H1 (cell line): ENCODE measurements around the gene WDR38. TPM values are rescaled to one million over a fixed set of nuclear protein-coding genes. Genes with fewer than 3 reads are reported as not detected.

Experiments
- CTCF ChIA-PET: fragments of 300-600 bp; sonication (Branson Sonifier 250); formaldehyde crosslinking; loops from one replicate; lab custom pipeline; 2021; ENCODE audit not compliant: partially characterized antibody; lab: Charles Lee
- POLR2A ChIA-PET: fragments of 300-600 bp; sonication (Branson Sonifier 250); formaldehyde crosslinking; loops from one replicate; lab custom pipeline; 2021; ENCODE audit warnings: inconsistent platforms; ENCODE audit not compliant: partially characterized antibody; lab: Charles Lee
- DNase-seq, 2 experiments: peaks; one replicate each; pipeline versions ENCODE4 v3.0.0 to v3.0.0-alpha.2; 2010 to 2022; ENCODE audit warnings: low spot score in 2 of 2, low read depth in 1 of 2, mixed read lengths in 1 of 2
- FAIRE-seq: peaks from 2 replicates; lab custom pipeline; 2011; peaks lifted over from hg19 to GRCh38; lab: Jason Lieb, UNC
- H2AFZ ChIP-seq: 2 replicates; pipeline ENCODE4 v1.8.1; 2012; ENCODE audit warnings: low read length, inconsistent platforms
- H2AK5ac ChIP-seq: 2 replicates; pipeline ENCODE4 v1.6.1; 2013; ENCODE audit warnings: low read depth, low read length
- H2BK120ac ChIP-seq: replicated peaks from 2 replicates; pipeline ENCODE3; 2013; ENCODE audit warnings: low read depth, low read length, inconsistent platforms
- H2BK12ac ChIP-seq: 2 replicates; pipeline ENCODE4 v1.6.1; 2013; ENCODE audit warnings: low read depth, low read length
- H2BK15ac ChIP-seq: 2 replicates; pipeline ENCODE4 v1.6.1; 2013; ENCODE audit warnings: low read length
- H2BK20ac ChIP-seq: 2 replicates; pipeline ENCODE4 v1.6.1; 2013; ENCODE audit warnings: low read length
- H2BK5ac ChIP-seq: 2 replicates; pipeline ENCODE4 v1.6.1; 2013; ENCODE audit warnings: low read depth, low read length
- H3K14ac ChIP-seq: 2 replicates; pipeline ENCODE4 v1.6.1; 2013; ENCODE audit warnings: inconsistent platforms; ENCODE audit not compliant: insufficient read length
- H3K18ac ChIP-seq: 2 replicates; pipeline ENCODE4 v1.6.1; 2013; ENCODE audit warnings: low read length; ENCODE audit errors: extremely low read depth
- H3K23ac ChIP-seq: 2 replicates; pipeline ENCODE4 v1.6.1; 2013; ENCODE audit warnings: inconsistent platforms; ENCODE audit not compliant: insufficient read length
- H3K23me2 ChIP-seq: 2 replicates; pipeline ENCODE4 v1.6.1; 2013; ENCODE audit warnings: low read depth, low read length
- H3K27ac ChIP-seq: 2 replicates; pipeline ENCODE4 v1.6.1; 2011; ENCODE audit warnings: low read depth, low read length, inconsistent platforms
- H3K27me3 ChIP-seq, 4 experiments: replicated peaks in 1 of 4; 1 replicate in 1 of 4; 2 replicates in 3 of 4; pipeline versions ENCODE4 v1.6.1 to v1.8.1; 2011 to 2013; ENCODE audit warnings: low read length in 3 of 4, mild to moderate bottlenecking in 3 of 4, inconsistent platforms in 2 of 4, mixed read lengths in 2 of 4, moderate library complexity in 1 of 4; ENCODE audit not compliant: control insufficient read depth in 3 of 4, insufficient read depth in 3 of 4; ENCODE audit errors: extremely low read depth in 1 of 4
- H3K36me3 ChIP-seq, 4 experiments: 2 replicates each; pipeline versions ENCODE4 v1.6.1 to v1.8.1; 2011 to 2013; ENCODE audit warnings: mild to moderate bottlenecking in 4 of 4, low read length in 3 of 4, moderate library complexity in 2 of 4, control low read depth in 1 of 4, inconsistent platforms in 1 of 4; ENCODE audit not compliant: insufficient read depth in 4 of 4, control insufficient read depth in 2 of 4
- H3K4ac ChIP-seq: replicated peaks from 2 replicates; pipeline ENCODE3; 2013; ENCODE audit warnings: low read length, low read depth, mixed read lengths, inconsistent platforms; ENCODE audit not compliant: insufficient read length
- H3K4me1 ChIP-seq, 4 experiments: replicated peaks in 1 of 4; 1 replicate in 1 of 4; 2 replicates in 3 of 4; pipeline versions ENCODE4 v1.6.1 to v1.8.1; 2011 to 2013; ENCODE audit warnings: low read length in 3 of 4, inconsistent platforms in 2 of 4, mixed read lengths in 1 of 4; ENCODE audit not compliant: insufficient read depth in 4 of 4, control insufficient read depth in 3 of 4
- H3K4me2 ChIP-seq, 2 experiments: 2 replicates each; pipeline versions ENCODE4 v1.6.1 to v1.8.1; 2011 to 2013; ENCODE audit warnings: low read depth in 2 of 2, low read length in 2 of 2, control low read depth in 1 of 2, inconsistent platforms in 1 of 2, mild to moderate bottlenecking in 1 of 2; ENCODE audit not compliant: insufficient read depth in 1 of 2
- H3K4me3 ChIP-seq, 4 experiments: fragments of 200-600, 300-600 bp in 1 of 4; sonication (generic), shearing (Covaris generic), sonication (Bioruptor Twin) in 1 of 4; 2 replicates each; pipeline versions ENCODE4 v1.5.1 to v1.8.1; 2011 to 2016; ENCODE audit warnings: low read length in 4 of 4, low read depth in 3 of 4, control low read depth in 2 of 4, inconsistent platforms in 2 of 4, mild to moderate bottlenecking in 2 of 4, mixed read lengths in 1 of 4, moderate library complexity in 1 of 4; ENCODE audit not compliant: insufficient read depth in 2 of 4; ENCODE audit errors: extremely low read depth in 1 of 4
- H3K56ac ChIP-seq: replicated peaks from 2 replicates; pipeline ENCODE3; 2013; ENCODE audit warnings: low read depth, mild to moderate bottlenecking, mixed read lengths, low read length, inconsistent platforms; ENCODE audit not compliant: insufficient read length
- H3K79me1 ChIP-seq: 2 replicates; pipeline ENCODE4 v1.6.1; 2013; ENCODE audit warnings: low read depth, low read length, control low read depth
- H3K79me2 ChIP-seq, 2 experiments: 2 replicates each; pipeline versions ENCODE4 v1.6.1 to v1.8.1; 2012 to 2013; ENCODE audit warnings: low read length in 2 of 2, mild to moderate bottlenecking in 2 of 2, inconsistent platforms in 1 of 2; ENCODE audit not compliant: insufficient read depth in 2 of 2, control insufficient read depth in 1 of 2
- H3K9ac ChIP-seq, 4 experiments: replicated peaks in 1 of 4; 1 replicate in 1 of 4; 2 replicates in 3 of 4; pipeline versions ENCODE4 v1.6.1 to v1.8.1; 2011 to 2013; ENCODE audit warnings: low read depth in 3 of 4, low read length in 3 of 4, control low read depth in 2 of 4, mild to moderate bottlenecking in 2 of 4, moderate library complexity in 2 of 4, inconsistent platforms in 1 of 4; ENCODE audit errors: extremely low read depth in 1 of 4
- H3K9me3 ChIP-seq, 2 experiments: 2 replicates each; pipeline versions ENCODE4 v1.6.1 to v1.8.1; 2012 to 2013; ENCODE audit warnings: mild to moderate bottlenecking in 2 of 2, moderate library complexity in 2 of 2, control low read depth in 1 of 2, inconsistent platforms in 1 of 2, low read depth in 1 of 2, low read length in 1 of 2, mixed read lengths in 1 of 2; ENCODE audit not compliant: insufficient read depth in 2 of 2
- H4K20me1 ChIP-seq, 2 experiments: replicated peaks in 1 of 2; 2 replicates each; pipeline versions ENCODE3 to v1.8.1; 2011 to 2013; ENCODE audit warnings: inconsistent platforms in 2 of 2, low read length in 2 of 2, mild to moderate bottlenecking in 1 of 2; ENCODE audit not compliant: insufficient read depth in 2 of 2, control insufficient read depth in 1 of 2
- H4K5ac ChIP-seq: 2 replicates; pipeline ENCODE4 v1.6.1; 2013; ENCODE audit warnings: low read length, low read depth, mixed read lengths, inconsistent platforms; ENCODE audit not compliant: insufficient read length
- H4K8ac ChIP-seq: 2 replicates; pipeline ENCODE4 v1.8.0; 2013; ENCODE audit warnings: mild to moderate bottlenecking, moderate library complexity, low read length, inconsistent platforms; ENCODE audit not compliant: insufficient read depth; ENCODE audit errors: extremely low read depth
- H4K91ac ChIP-seq: replicated peaks from 2 replicates; pipeline ENCODE3; 2013; ENCODE audit warnings: low read length, mixed read lengths, inconsistent platforms; ENCODE audit not compliant: insufficient read length
- BCL11A ChIP-seq, 2 experiments: IDR thresholded peaks; one replicate each; pipeline ENCODE4 v1.6.1; 2011; ENCODE audit warnings: low read depth in 2 of 2, low read length in 2 of 2, mild to moderate bottlenecking in 2 of 2
- CEBPB ChIP-seq: IDR thresholded peaks from 2 replicates; pipeline ENCODE4 v1.6.1; 2012; ENCODE audit warnings: low read depth, low read length
- MAX ChIP-seq: IDR thresholded peaks from 2 replicates; pipeline ENCODE4 v1.6.1; 2012; ENCODE audit warnings: inconsistent platforms
- POLR2AphosphoS5 ChIP-seq: IDR thresholded peaks from 2 replicates; pipeline ENCODE4 v1.6.1; 2011; ENCODE audit warnings: low read depth, low read length
- WGBS, 2 experiments: shearing (Covaris generic) in 1 of 2; methylation state at CpG; one replicate each; pipeline versions ENCODE4 v1.1.6 to v1.1.7; 2013 to 2015; ENCODE audit warnings: low lambda C conversion rate in 2 of 2, mixed read lengths in 2 of 2, inconsistent platforms in 1 of 2, low coverage in 1 of 2, missing lambda C conversion rate in 1 of 2; ENCODE audit not compliant: insufficient replicate concordance in 2 of 2, insufficient coverage in 1 of 2, insufficient read length in 1 of 2; ENCODE audit errors: extremely low coverage in 1 of 2, missing lambda C conversion rate in 1 of 2; 5-methylcytosine and 5-hydroxymethylcytosine counted together
- polyA plus RNA-seq, 7 experiments: library from polyadenylated mRNA; depleted of rRNA in 3 of 7; stranded (reverse) in 5 of 7; unstranded in 2 of 7; fragments of >200 nt in 5 of 7; fragments of 200-250 nt in 2 of 7; gene quantifications; 1 replicate in 5 of 7; 2 replicates in 1 of 7; 4 replicates in 1 of 7; pipeline versions ENCODE4 v1.2.1 to v1.2.3, GENCODE V29; 2011 to 2013; ENCODE audit warnings: missing spikeins in 2 of 7, mixed read lengths in 2 of 7
- total RNA-seq: library from RNA; stranded (reverse); fragmentation: NEBNext Ultra II Directional; extraction: Animal tissue kit (Norgen Biotek cat#: 25700); gene quantifications from 2 replicates; pipeline ENCODE4 v1.2.1, GENCODE V29; 2021

The WDR38 gene
- total and polyA plus RNA-seq, 2 of the 8 experiments (the other 6 are each of a cell fraction or from before 2014, with no cell fraction given) = not detected

GRCh38 chr9:124884376-124884775 lies 31.1 kb downstream of the WDR38 start:
- no peak overlapping the region for H2BK5ac ChIP-seq
- no peak overlapping the region for H3K27ac ChIP-seq
- H4K20me1 ChIP-seq = peaks cover 0 to 4% of the 10 kb centered on the region in 2 experiments
- no peak overlapping the region for H4K5ac ChIP-seq
- no peak overlapping the region for H2BK12ac ChIP-seq
- H3K79me1 ChIP-seq = 0 out of 2 replicates have a peak, but pooled peaks cover 2% of the 10 kb centered on the region
- no peak overlapping the region for H4K8ac ChIP-seq
- no peaks in the 10 kb centered on the region; a peak in 1 of 8 replicates for H3K36me3 ChIP-seq
- no peak overlapping the region for H3K56ac ChIP-seq
- H3K23ac ChIP-seq = no peak overlapping the region
- no peak overlapping the region for H3K4me3 ChIP-seq
- no peak for DNase-seq
- H2BK15ac ChIP-seq = no peak overlapping the region
- no peak overlapping the region for H4K91ac ChIP-seq
- no peaks in the 10 kb centered on the region for H3K79me2 ChIP-seq
- H3K9ac ChIP-seq = no peak overlapping the region
- no peak for TF ChIP-seq POLR2AphosphoS5
- no peak for TF ChIP-seq BCL11A (IDR thresholded peaks at IDR 0.05; ENCODE audit: low read depth in 2 of 2, low read length in 2 of 2)
- TF ChIP-seq MAX = no peak
- no peak for TF ChIP-seq CEBPB
- TF ChIP-seq, all 59 proteins: peak for 0
- H3K18ac ChIP-seq = no peak overlapping the region
- H2AK5ac ChIP-seq = no peak overlapping the region
- H3K23me2 ChIP-seq = 0 out of 2 replicates have a peak, but pooled peaks cover 4% of the 10 kb centered on the region
- peak overlapping the region; percentile 44 for H3K4ac ChIP-seq
- no peaks in the 10 kb centered on the region for H3K27me3 ChIP-seq
- peaks cover 5 to 18% (median 14%) of the 10 kb centered on the region in 4 experiments for H3K4me1 ChIP-seq
- ChIA-PET POLR2A (interaction anchor here (1.1 to 31.1 kb wide), 2 partner anchors 21 to 357 kb away, joined by 3 to 573 read pairs; partner anchors contain the start of genes ARPC5L, HSPA5, RPL35 and WDR38), CTCF (interaction anchor here (1.0 to 6.3 kb wide), 3 partner anchors 8 to 15 kb away, joined by 3 to 55 read pairs (median 5); no protein-coding TSS in a partner anchor)
- no peak overlapping the region for H3K4me2 ChIP-seq
- H3K14ac ChIP-seq = no peak overlapping the region
- H3K9me3 ChIP-seq = no peaks in the 10 kb centered on the region; a peak in 1 of 4 replicates
- no peak overlapping the region for H2BK120ac ChIP-seq
- FAIRE-seq = no peak
- H2BK20ac ChIP-seq = no peak overlapping the region
- no peak overlapping the region for H2AFZ ChIP-seq
- WGBS, 2 experiments = 77% methylated on average over 4 of the region's 4 CpGs; no CpG with 5 or more reads in 1 of the 2 experiments
